GM21360 (cell line): Measurements from ENCODE around the gene GNAS.
"Not testable (repeated sequence)": the region's sequence is repeated elsewhere in the genome, so short reads cannot be mapped to it uniquely, and the experiment has no call there.

Experiments
- ATAC-seq: cut with Tn5 transposase; IDR thresholded peaks from one replicate; pipeline ENCODE4 v1.9.1; 2021; ENCODE audit warnings: mild to moderate bottlenecking, moderate library complexity; ENCODE audit not compliant: unreplicated experiment

The GNAS gene

GRCh38 chr20:58826271-58826670 is 26.2 kb upstream of the GNAS start:
- ATAC-seq, result no peak

GRCh38 chr20:58828136-58828535 is 24.4 kb upstream of the GNAS start:
- no peak for ATAC-seq

DNA sequence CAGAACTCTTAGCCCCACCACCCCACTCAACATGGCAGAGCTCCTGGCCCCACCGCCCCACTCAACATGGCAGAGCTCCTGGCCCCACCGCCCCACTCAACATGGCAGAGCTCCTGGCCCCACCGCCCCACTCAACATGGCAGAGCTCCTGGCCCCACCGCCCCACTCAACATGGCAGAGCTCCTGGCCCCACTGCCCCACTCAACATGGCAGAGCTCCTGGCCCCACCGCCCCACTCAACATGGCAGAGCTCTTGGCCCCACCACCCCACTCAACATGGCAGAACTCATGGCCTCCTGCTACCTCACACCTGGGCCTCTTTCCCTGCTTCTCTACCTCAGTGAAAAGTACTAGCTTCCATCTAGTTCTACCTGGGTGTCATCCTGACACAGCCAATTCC is 23.7 kb upstream of the GNAS start:
- ATAC-seq, result not testable (repeated sequence)

GRCh38 chr20:58829531-58829941 is 23.0 kb upstream of the GNAS start:
- no peak for ATAC-seq

- no peak for ATAC-seq
These were observed 20.1 kb upstream of the GNAS start for GRCh38 chr20:58832457-58832856.

DNA sequence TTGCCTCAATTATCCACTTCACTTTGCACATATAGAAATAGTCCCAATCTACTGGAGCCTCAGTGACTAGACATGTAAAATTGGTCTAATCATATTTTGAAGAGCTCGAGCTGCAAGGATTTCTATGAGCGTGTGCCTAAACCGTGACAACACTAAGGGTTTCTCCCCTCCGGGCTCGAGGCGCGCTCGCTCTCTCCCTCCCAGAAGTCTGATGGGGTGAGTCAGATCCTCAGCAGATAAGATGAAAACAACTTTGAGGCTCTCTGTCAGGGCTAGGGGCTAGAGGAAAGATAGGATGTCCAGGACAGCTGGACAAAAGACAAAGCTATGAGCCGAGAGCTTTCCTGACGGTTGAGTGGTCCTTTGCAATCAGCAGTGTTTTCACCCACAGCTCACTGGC is 18.6 kb upstream of the GNAS start:
- ATAC-seq, result no peak

GRCh38 chr20:58835231-58835630 is 17.3 kb upstream of the GNAS start:
- no peak for ATAC-seq

GRCh38 chr20:58836616-58837204 is 15.8 kb upstream of the GNAS start:
- no peak for ATAC-seq

- no peak for ATAC-seq
These were observed 14.8 kb upstream of the GNAS start for GRCh38 chr20:58837717-58838116.

- ATAC-seq, result no peak
These were observed 14.3 kb upstream of the GNAS start for GRCh38 chr20:58838174-58838573.

DNA sequence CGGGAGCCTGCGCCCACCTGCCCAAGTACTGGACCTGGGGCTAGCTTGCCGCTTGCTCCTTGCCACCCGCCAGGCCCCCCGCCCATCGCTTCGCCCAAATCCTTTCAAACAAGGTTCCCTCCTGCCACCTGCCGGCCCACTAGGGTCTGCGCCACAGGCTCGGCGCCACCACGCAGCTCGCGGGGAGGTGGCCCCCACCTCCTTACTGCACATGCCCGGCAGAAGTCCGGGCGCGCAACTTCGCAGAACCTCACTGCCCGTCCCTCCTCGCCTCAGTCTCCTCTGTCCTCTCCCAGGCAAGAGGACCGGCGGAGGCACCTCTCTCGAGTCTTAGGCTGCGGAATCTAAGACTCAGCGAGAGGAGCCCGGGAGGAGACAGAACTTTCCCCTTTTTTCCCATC is 13.0 kb upstream of the GNAS start:
- no peak for ATAC-seq

- no peak for ATAC-seq
These were observed 12.3 kb upstream of the GNAS start for GRCh38 chr20:58839991-58840747.

DNA sequence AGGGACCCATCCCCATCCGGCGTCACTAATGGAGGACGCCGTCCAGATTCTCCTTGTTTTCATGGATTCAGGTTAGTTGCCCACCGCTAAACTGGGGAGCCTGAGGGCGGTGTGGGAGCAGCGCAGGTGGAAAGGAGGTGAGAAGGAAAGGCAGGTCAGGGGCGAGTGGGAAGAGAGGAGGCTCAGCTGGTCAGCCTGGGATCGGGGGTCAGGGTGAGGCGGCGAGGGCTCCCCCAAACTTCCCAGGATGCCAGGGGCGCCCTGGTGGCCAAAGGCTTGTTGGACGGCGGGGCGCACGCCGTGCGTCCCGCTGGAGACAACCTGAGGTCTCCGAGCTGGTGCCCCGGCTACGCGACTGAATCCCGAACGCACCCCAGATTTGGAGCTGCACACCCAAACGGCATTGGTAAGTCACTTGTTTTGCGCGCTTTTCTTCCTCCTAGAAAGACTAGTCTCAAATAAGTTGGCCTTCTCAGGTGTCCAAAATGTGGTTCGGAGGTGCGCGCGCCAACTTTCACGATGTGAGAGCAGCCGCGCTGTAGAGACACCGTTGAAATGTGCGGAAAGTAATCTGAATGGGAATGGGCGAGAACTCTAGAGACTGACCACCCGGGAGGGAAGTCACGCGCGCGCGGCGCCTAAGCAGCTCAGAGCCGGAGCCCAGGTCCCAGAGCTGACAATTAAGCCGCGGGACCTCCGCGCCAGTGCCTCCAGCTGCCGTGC is 11.5 kb upstream of the GNAS start:
- ATAC-seq, result no peak

DNA sequence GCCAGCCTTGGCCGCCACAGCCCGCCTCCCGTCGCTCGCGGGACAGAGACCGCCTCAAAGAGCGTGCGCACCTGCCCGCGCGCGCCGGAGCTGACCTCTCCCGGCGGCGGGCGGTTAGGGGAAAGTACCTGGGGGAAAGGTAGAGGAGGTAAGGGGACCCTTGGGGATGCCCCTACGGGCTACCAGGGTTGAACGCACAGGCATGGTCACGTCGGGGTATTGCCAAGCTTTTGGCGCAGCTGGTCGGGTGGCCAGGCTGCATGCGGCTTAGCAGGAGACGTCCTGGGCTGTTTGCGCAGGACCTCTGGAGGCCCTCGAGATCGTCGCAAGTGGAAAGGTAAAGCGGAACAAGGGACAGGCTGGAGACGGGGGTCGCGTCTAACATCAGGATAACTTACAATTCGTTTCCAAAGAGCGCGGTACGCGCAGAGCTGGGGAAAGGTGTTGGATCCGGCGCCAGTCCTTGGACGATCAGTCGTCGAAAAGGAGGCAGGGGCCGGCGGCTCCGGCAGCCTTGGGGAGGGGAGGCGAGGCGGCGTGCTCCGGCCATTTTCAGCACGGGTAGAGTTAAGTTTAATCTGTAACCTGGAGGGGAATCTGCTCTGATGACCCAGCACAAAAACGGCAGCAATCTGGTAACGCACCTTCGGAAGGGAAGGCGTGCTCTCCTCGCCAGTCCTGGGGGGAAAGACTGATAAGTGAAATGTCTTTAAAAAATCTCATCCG is 10.8 kb upstream of the GNAS start:
- no peak for ATAC-seq

GRCh38 chr20:58842276-58842675 is 10.2 kb upstream of the GNAS start:
- ATAC-seq, result no peak

DNA sequence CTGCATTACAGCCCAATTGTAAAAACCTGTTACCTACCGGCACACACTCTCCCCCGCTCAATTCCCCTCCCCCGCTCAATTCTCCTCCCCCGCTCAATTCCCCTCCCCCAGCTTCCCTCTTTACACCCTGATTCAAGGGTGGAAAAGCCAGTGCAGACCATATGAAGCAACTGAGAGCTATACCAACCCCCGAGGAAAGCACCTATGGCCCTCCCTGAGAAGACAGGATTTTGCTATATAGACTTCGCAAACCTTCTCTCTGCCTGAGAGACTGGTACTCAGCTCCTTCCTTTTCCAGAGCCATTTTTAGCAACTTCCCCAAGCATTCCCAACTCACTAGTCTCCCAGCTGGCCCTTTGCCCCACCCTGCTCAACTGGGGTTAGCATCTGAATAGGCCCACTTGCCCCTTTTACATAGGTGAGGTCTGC is 9.4 kb upstream of the GNAS start:
- no peak for ATAC-seq

DNA sequence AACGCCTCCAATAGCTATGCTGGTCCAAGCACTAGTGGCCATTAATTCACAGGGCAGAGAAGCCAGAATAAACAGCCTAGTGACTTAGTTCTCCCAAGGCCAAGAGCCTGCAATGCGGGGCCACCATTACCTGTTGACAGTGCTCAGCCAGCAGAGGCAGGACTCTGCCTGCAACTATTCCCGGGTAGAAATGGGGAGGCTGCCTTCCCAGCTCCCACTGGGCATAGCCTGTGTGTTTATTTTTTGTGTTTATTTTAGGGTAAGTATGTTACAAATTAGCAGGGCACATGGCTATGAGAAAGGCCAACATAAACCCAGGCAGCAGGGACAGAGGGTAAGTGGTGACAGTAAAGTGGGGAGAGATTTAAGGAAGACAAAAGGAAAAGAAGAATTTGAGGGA is 6.8 kb upstream of the GNAS start:
- no peak for ATAC-seq

GRCh38 chr20:58847463-58847862 is 5.1 kb upstream of the GNAS start:
- ATAC-seq, result no peak

- ATAC-seq, result peak; percentile 80
These were observed 1.8 kb upstream of the GNAS start, which contains the start of gene GNAS-AS1 for GRCh38 chr20:58850693-58851174. Gene GNAS-AS1 (minus strand): TSS chr20:58850902.

GRCh38 chr20:58851221-58851968 is 1.1 kb upstream of the GNAS start:
- peak; percentile 2 for ATAC-seq
